Measurements from ENCODE around the gene XPOT. TPM values are rescaled to one million over a fixed set of nuclear protein-coding genes. Genes with fewer than 3 reads are reported as not detected.

The XPOT gene
- total RNA-seq, 3 donors from 2014 or later: 41.0 to 71.0 (median 52.7) TPM

DNA sequence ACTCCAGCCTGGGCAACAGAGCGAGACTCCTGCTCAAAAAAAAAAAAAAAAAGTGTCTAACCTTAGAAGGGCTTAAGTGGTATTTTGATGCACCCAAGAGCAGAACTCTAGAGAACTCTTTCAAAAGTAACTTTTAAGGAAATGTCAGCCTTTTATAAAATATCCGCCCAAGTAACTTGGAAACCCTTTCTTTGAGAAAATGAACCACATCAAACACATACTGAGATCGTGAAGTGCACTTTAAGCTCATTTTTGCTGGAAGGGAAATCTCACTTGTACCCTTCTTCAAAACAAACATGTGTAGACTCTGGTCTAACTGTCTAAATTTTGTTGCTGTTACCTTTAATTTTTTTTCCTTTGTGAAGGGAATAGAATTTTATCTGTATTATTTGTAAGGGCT, 19.2 kb upstream of the XPOT start:
- no peaks in the 10 kb centered on the region for H3K4me1 ChIP-seq
- H3K36me3 ChIP-seq: no peaks in the 10 kb centered on the region
- no peak for DNase-seq (ENCODE audit: low spot score in 2 of 2)
- peaks cover 0 to 9% of the 10 kb centered on the region in 2 donors for H3K9me3 ChIP-seq
- H3K4me3 ChIP-seq: no peak overlapping the region
- TF ChIP-seq POLR2A (IDR thresholded peaks at IDR 0.05): no peak
- no peak for TF ChIP-seq POLR2AphosphoS5 (IDR thresholded peaks at IDR 0.05)
- TF ChIP-seq, protein P1, sequence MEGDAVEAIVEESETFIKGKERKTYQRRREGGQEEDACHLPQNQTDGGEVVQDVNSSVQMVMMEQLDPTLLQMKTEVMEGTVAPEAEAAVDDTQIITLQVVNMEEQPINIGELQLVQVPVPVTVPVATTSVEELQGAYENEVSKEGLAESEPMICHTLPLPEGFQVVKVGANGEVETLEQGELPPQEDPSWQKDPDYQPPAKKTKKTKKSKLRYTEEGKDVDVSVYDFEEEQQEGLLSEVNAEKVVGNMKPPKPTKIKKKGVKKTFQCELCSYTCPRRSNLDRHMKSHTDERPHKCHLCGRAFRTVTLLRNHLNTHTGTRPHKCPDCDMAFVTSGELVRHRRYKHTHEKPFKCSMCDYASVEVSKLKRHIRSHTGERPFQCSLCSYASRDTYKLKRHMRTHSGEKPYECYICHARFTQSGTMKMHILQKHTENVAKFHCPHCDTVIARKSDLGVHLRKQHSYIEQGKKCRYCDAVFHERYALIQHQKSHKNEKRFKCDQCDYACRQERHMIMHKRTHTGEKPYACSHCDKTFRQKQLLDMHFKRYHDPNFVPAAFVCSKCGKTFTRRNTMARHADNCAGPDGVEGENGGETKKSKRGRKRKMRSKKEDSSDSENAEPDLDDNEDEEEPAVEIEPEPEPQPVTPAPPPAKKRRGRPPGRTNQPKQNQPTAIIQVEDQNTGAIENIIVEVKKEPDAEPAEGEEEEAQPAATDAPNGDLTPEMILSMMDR (IDR thresholded peaks at IDR 0.05): no peak
- intact Hi-C loops (cut with DNase I; ENCODE audit: low total_unique reads): no loop called here
- H3K27me3 ChIP-seq: peaks cover 0 to 3% of the 10 kb centered on the region in 2 donors
- no peak overlapping the region for H3K27ac ChIP-seq

DNA sequence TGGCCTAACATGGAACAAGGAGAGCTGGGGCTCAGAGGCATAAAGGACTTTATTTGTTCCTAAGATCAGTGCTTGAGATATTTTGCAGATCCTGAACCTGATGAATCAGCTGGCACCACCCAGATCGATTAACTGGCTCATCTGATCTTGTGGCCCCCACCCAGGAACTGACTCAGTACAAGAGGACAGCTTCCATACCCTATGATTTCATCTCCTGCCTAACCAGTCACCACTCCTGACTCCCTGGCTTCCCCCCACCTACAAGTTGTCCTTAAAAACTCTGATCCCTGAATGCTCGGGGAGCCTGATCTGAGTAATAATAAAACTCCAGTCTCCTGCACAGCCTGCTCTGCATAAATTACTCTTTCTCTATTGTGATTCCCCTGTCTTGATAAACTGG, 18.7 kb upstream of the XPOT start:
- Histone ChIP-seq H3K4me1 (no peaks in the 10 kb centered on the region), H3K4me3 (no peak overlapping the region), H3K27ac (no peak overlapping the region), H3K36me3 (no peaks in the 10 kb centered on the region), H3K27me3 (peaks cover 0 to 8% of the 10 kb centered on the region in 2 donors), H3K9me3 (peaks cover 0 to 5% of the 10 kb centered on the region in 2 donors)
- TF ChIP-seq POLR2AphosphoS5 (IDR thresholded peaks at IDR 0.05) (no peak), POLR2A (IDR thresholded peaks at IDR 0.05) (no peak)
- TF ChIP-seq, protein P1 (IDR thresholded peaks at IDR 0.05): no peak
- intact Hi-C loops (cut with DNase I; ENCODE audit: low total_unique reads): no loop called here
- DNase-seq (ENCODE audit: low spot score in 2 of 2): no peak

DNA sequence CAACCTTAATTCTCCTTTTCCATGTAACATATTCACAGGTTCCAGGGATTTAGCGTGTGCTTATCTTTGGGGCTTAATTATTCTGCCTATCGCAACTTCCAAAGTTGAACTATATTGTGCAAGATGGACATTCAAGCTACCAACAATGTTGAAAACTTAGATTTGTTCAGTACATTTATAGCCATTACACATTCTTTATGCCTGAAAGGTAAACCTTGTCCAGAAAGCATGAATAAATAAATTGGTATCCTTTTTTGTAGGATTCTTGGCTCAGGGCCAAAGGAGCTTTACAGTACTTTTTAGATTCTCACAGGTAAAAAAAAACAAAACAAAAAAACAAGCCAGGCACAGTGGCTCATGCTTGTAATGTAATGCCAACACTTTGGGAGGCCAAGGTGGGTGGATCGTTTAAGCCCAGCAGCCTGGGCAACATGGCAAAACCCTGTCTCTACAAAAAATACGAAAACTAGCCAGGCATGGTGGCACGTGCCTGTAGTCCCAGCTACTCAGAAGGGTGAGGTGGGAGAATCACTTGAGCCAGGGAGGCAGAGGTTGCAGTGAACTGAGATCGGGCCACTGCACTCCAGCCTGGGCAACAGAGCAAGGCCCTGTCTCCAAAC, 16.9 kb upstream of the XPOT start:
- no peak for DNase-seq (ENCODE audit: low spot score in 2 of 2)
- no peak for TF ChIP-seq POLR2A (IDR thresholded peaks at IDR 0.05)
- TF ChIP-seq, protein P1 (IDR thresholded peaks at IDR 0.05): no peak
- no peak for TF ChIP-seq POLR2AphosphoS5 (IDR thresholded peaks at IDR 0.05)
- Histone ChIP-seq H3K27ac (no peak overlapping the region), H3K4me3 (no peak overlapping the region), H3K9me3 (no peaks in the 10 kb centered on the region), H3K36me3 (no peaks in the 10 kb centered on the region), H3K27me3 (peaks cover 0 to 11% of the 10 kb centered on the region in 2 donors), H3K4me1 (no peaks in the 10 kb centered on the region)
- intact Hi-C loops (cut with DNase I; ENCODE audit: low total_unique reads): no loop called here

DNA sequence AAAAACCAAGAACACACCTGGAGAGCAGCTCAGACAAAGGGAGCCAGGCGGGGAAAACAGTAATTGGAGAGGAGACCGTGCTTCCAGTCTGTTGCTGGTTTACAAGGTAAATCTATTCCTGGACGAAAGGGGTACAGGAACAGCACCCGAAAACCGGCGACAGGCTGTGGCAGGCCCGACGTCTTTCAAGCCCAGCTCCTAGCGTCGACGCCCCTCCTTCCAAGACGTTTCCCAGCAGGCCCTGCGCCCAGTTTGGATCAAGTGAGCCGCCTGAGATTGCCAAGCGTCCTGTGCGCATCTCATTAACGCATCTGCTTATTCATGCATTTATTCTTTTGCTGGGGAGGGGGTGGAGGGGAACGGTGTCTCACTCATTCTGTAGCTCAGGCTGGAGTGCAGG, 15.0 kb upstream of the XPOT start:
- DNase-seq (ENCODE audit: low spot score in 2 of 2): no peak
- TF ChIP-seq POLR2AphosphoS5 (IDR thresholded peaks at IDR 0.05): no peak
- TF ChIP-seq POLR2A (IDR thresholded peaks at IDR 0.05): no peak
- TF ChIP-seq, protein P1 (IDR thresholded peaks at IDR 0.05): no peak
- peaks cover 0 to 11% of the 10 kb centered on the region in 2 donors for H3K27me3 ChIP-seq
- H3K9me3 ChIP-seq: no peaks in the 10 kb centered on the region
- H3K4me1 ChIP-seq: no peaks in the 10 kb centered on the region
- intact Hi-C loops (cut with DNase I; ENCODE audit: low total_unique reads): no loop called here
- H3K4me3 ChIP-seq: no peak overlapping the region
- no peaks in the 10 kb centered on the region for H3K36me3 ChIP-seq
- H3K27ac ChIP-seq: no peak overlapping the region

DNA sequence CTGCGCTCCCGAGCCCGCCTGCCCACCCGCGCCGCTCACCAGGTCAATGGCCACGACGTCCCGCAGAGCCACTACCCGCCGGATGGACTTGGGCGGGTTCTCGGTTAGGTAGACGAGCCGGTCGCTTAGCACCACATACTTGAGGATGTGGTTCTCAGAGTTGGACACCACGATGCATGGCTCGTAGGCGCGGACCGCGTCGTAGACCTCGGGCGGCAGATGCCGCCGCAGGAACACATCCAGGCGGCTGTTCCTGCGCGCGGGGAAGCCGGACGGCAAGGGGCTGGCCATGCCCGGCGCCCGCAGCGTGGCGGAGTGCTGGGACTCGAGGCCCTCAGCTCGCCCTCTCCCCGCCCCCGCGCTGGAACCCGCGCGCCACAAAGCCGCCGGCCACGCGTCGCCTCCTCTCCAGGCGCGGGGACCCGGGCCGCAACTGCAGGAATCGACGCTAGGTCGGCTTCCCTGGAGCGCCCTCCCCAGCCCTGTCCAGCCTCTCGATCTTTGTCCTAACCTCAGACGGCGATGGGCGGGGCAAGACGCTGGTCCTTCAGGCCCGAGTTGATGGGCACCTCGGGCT, 13.8 kb upstream of the XPOT start, which contains the start of gene C12orf56:
C12orf56 (minus strand) TSS at position 484 of the 577 bp plus-strand sequence; CDS start at position 291, 193 bp downstream.
- TF ChIP-seq, protein P1 (IDR thresholded peaks at IDR 0.05): no peak
- TF ChIP-seq POLR2A (IDR thresholded peaks at IDR 0.05): no peak
- no peak for TF ChIP-seq POLR2AphosphoS5 (IDR thresholded peaks at IDR 0.05)
- no peak within 1 kb of the TSS for H3K27ac ChIP-seq
- H3K9me3 ChIP-seq: no peaks in the 10 kb centered on the region
- intact Hi-C loops (cut with DNase I; ENCODE audit: low total_unique reads): no loop called here
- H3K27me3 ChIP-seq: peaks cover 0 to 11% of the 10 kb centered on the region in 2 donors
- no peaks in the 10 kb centered on the region for H3K36me3 ChIP-seq
- no peaks in the 10 kb centered on the region for H3K4me1 ChIP-seq
- peak within 1 kb of the TSS; percentile 30 to 72 (median 50) for H3K4me3 ChIP-seq
- no peak for DNase-seq (ENCODE audit: low spot score in 2 of 2)
